Transverse colon (tissue), 4 donors: ENCODE measurements around the gene XPA.

ENCODE experiments used
- CTCF ChIP-seq, 5 experiments: fragments of 200-600 bp in 3 of 5; fragments of 450-650 bp in 2 of 5; sonication (generic) in 3 of 5; IDR thresholded peaks; 1 replicate in 2 of 5; 2 replicates in 3 of 5; pipeline ENCODE4 v1.5.1; 2016 to 2017; ENCODE audit warnings: antibody characterized with exemption in 5 of 5, inconsistent platforms in 3 of 5, mild to moderate bottlenecking in 2 of 5, moderate library complexity in 1 of 5
- POLR2A ChIP-seq: fragments of 450-650 bp; IDR thresholded peaks from one replicate; pipeline ENCODE4 v1.6.1; 2016; ENCODE audit warnings: antibody characterized with exemption, mild to moderate bottlenecking, moderate library complexity
- POLR2AphosphoS5 ChIP-seq, 3 donors: sonication (generic); formaldehyde crosslinking; IDR thresholded peaks; one replicate each; pipeline ENCODE4 v1.6.1; 2016; ENCODE audit warnings: antibody characterized with exemption in 3 of 3

GRCh38 chr9:97629156-97629555 is 68.0 kb downstream of the XPA start:
- no peak for TF ChIP-seq POLR2A
- TF ChIP-seq CTCF (IDR thresholded peaks at IDR 0.05), result no peak
- TF ChIP-seq POLR2AphosphoS5 (IDR thresholded peaks at IDR 0.05), result no peak
